Measurements from ENCODE around the gene CMTM7. TPM values are rescaled to one million over a fixed set of nuclear protein-coding genes. Genes with fewer than 3 reads are reported as not detected.

The CMTM7 gene
- total and polyA plus RNA-seq, 12 donors = 5.4 to 19.2 (median 13.0) TPM

DNA sequence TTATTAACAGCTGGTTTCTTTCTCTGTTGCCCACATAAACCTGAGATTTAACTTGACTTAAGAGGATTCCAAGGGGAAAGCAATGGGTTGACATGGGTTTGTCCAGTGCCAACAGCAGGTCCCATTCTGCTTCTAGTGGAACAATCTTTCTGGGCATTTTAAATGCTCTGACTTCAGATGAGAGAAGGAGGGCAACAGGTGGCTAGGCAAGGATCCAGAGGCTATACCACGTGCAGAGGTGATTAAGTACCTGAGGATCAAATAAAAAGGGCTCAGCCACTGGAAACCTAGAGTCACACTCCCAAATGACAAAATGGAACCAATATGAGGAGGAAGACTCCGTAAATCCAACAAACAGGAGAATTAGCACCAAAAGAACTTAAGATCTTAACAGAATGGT lies 82.5 kb downstream of the CMTM7 start:
- Histone ChIP-seq H3K36me3 (replicated peaks in 1 of 2) (no peaks in the 10 kb centered on the region), H3K9me3 (replicated peaks in 1 of 3) (no peaks in the 10 kb centered on the region), H3K4me3 (no peak overlapping the region), H3K27ac (no peak overlapping the region), H3K27me3 (no peaks in the 10 kb centered on the region), H3K4me1 (replicated peaks in 1 of 2) (peaks cover 0 to 13% of the 10 kb centered on the region in 2 donors)
- TF ChIP-seq, protein P1, sequence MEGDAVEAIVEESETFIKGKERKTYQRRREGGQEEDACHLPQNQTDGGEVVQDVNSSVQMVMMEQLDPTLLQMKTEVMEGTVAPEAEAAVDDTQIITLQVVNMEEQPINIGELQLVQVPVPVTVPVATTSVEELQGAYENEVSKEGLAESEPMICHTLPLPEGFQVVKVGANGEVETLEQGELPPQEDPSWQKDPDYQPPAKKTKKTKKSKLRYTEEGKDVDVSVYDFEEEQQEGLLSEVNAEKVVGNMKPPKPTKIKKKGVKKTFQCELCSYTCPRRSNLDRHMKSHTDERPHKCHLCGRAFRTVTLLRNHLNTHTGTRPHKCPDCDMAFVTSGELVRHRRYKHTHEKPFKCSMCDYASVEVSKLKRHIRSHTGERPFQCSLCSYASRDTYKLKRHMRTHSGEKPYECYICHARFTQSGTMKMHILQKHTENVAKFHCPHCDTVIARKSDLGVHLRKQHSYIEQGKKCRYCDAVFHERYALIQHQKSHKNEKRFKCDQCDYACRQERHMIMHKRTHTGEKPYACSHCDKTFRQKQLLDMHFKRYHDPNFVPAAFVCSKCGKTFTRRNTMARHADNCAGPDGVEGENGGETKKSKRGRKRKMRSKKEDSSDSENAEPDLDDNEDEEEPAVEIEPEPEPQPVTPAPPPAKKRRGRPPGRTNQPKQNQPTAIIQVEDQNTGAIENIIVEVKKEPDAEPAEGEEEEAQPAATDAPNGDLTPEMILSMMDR (IDR thresholded peaks at IDR 0.05) = no peak
- TF ChIP-seq POLR2A (IDR thresholded peaks at IDR 0.05) = no peak
- intact Hi-C loops (cut with DNase I) = no loop called here
- 92 to 96% (median 95%) methylated on average over 2 of the region's 2 CpGs for WGBS, 4 donors
- no peak for DNase-seq

GRCh38 chr3:32480604-32481003 lies 89.0 kb downstream of the CMTM7 start:
- H3K4me3 ChIP-seq = no peak overlapping the region
- H3K4me1 ChIP-seq (replicated peaks in 1 of 2) = peaks cover 0 to 10% of the 10 kb centered on the region in 2 donors
- no peak overlapping the region for H3K27ac ChIP-seq
- H3K9me3 ChIP-seq (replicated peaks in 1 of 3) = no peaks in the 10 kb centered on the region
- peaks cover 0 to 6% of the 10 kb centered on the region in 2 donors for H3K36me3 ChIP-seq (replicated peaks in 1 of 2)
- DNase-seq = no peak
- no peaks in the 10 kb centered on the region for H3K27me3 ChIP-seq
- no peak for TF ChIP-seq POLR2A (IDR thresholded peaks at IDR 0.05)
- TF ChIP-seq, protein P1 (IDR thresholded peaks at IDR 0.05) = no peak
- WGBS, 4 donors = 44 to 100% (median 94%) methylated on average over 1 of the region's 1 CpG
- intact Hi-C loops (cut with DNase I) = no loop called here

DNA sequence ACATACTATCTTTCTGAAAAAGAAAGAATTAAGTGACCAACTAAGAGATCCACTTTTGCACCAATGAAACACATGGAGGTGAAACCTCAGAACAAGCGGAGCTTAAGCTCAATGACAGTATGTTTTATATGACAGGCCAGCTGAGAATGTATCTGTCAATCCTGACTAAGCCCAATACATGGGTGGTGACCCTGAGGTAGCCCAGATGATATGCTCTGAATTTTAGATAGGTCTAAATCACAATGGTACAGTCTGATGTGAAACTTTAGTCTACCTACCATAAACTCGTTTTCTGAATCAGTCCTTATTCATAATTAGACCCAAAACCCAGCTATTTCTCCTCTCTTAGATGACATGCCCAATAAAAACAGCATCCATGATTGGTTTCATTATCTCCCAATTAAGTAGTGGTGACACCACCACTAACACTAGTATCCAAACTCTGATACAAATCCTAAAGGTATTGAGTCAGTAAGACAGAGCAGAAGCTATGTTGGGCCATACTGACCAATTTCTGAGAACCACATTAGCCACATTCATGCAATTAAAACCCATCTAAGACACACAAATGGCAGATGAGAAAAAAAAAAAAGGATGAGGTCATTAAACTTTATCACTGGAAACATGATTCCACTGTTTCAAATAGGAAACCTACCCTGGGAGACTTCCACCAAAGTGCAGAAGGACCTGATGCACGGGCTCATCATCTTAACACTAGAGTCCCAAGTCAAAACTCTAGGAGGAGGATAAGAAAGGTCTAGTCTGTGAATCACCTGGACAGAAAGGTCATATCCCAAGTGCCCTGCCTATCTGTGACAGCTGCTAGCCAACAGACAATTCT lies 90.4 kb downstream of the CMTM7 start:
- intact Hi-C loops (cut with DNase I) = no loop called here
- Histone ChIP-seq H3K27ac (no peak overlapping the region), H3K27me3 (no peaks in the 10 kb centered on the region), H3K9me3 (replicated peaks in 1 of 3) (no peaks in the 10 kb centered on the region), H3K4me3 (no peak overlapping the region), H3K36me3 (replicated peaks in 1 of 2) (peaks cover 0 to 6% of the 10 kb centered on the region in 2 donors), H3K4me1 (replicated peaks in 1 of 2) (peaks cover 0 to 17% of the 10 kb centered on the region in 2 donors)
- TF ChIP-seq POLR2A (IDR thresholded peaks at IDR 0.05) = no peak
- TF ChIP-seq, protein P1 (IDR thresholded peaks at IDR 0.05) = no peak
- 93 to 100% (median 97%) methylated on average over 3 of the region's 3 CpGs for WGBS, 4 donors
- no peak for DNase-seq

- no peak for TF ChIP-seq POLR2A (IDR thresholded peaks at IDR 0.05)
- TF ChIP-seq, protein P1 (IDR thresholded peaks at IDR 0.05) = no peak
- peaks cover 0 to 17% of the 10 kb centered on the region in 2 donors for H3K4me1 ChIP-seq (replicated peaks in 1 of 2)
- WGBS, 4 donors = 77 to 95% (median 93%) methylated on average over 1 of the region's 1 CpG
- no peaks in the 10 kb centered on the region for H3K9me3 ChIP-seq (replicated peaks in 1 of 3)
- H3K27me3 ChIP-seq = no peaks in the 10 kb centered on the region
- no peak overlapping the region for H3K27ac ChIP-seq
- DNase-seq = no peak
- H3K36me3 ChIP-seq (replicated peaks in 1 of 2) = peaks cover 0 to 6% of the 10 kb centered on the region in 2 donors
- intact Hi-C loops (cut with DNase I) = no loop called here
- no peak overlapping the region for H3K4me3 ChIP-seq
These were observed 91.0 kb downstream of the CMTM7 start for GRCh38 chr3:32482693-32483092.

All from adrenal gland (tissue), 12 donors.